GM23248 (cell line): ENCODE results near the gene ZNF75A. TPM values are rescaled to one million over a fixed set of nuclear protein-coding genes. Genes with fewer than 3 reads are reported as not detected.

Experiments used
- DNase-seq: peaks from one replicate; pipeline ENCODE4 v3.0.0-alpha.2; 2015
- H2AFZ ChIP-seq: fragments of 200-600 bp; sonication (generic); 2 replicates; pipeline ENCODE4 v1.6.1; 2016; ENCODE audit warnings: antibody characterized with exemption
- H3F3A ChIP-seq: fragments of 200-600 bp; sonication (generic); 2 replicates; pipeline ENCODE4 v1.6.1; 2016; ENCODE audit warnings: mild to moderate bottlenecking, antibody characterized with exemption, mixed run types; ENCODE audit not compliant: insufficient read depth
- H3K27ac ChIP-seq: fragments of 200-600 bp; sonication (generic); 2 replicates; pipeline ENCODE4 v1.5.1; 2016; ENCODE audit warnings: mild to moderate bottlenecking
- H3K27me3 ChIP-seq: fragments of 200-600 bp; sonication (generic); replicated peaks from 2 replicates; pipeline ENCODE4 v1.6.1; 2016; ENCODE audit warnings: mild to moderate bottlenecking; ENCODE audit not compliant: insufficient read depth
- H3K36me3 ChIP-seq: fragments of 200-600 bp; sonication (generic); 2 replicates; pipeline ENCODE4 v1.6.1; 2016; ENCODE audit warnings: low read depth, mild to moderate bottlenecking
- H3K4me1 ChIP-seq: fragments of 200-600 bp; sonication (generic); 2 replicates; pipeline ENCODE4 v1.6.1; 2016; ENCODE audit warnings: mild to moderate bottlenecking; ENCODE audit not compliant: insufficient read depth
- H3K4me2 ChIP-seq: fragments of 200-600 bp; sonication (generic); one replicate; pipeline ENCODE4 v1.6.1; 2016; ENCODE audit warnings: mild to moderate bottlenecking; ENCODE audit not compliant: unreplicated experiment
- H3K4me3 ChIP-seq: fragments of 200-600 bp; sonication (generic); 2 replicates; pipeline ENCODE4 v1.5.1; 2016; ENCODE audit warnings: mild to moderate bottlenecking
- H3K79me2 ChIP-seq: fragments of 200-600 bp; sonication (generic); 2 replicates; pipeline ENCODE4 v1.6.1; 2016; ENCODE audit warnings: mild to moderate bottlenecking; ENCODE audit not compliant: insufficient read depth
- H3K9ac ChIP-seq: fragments of 200-600 bp; sonication (generic); 2 replicates; pipeline ENCODE4 v1.6.1; 2016; ENCODE audit warnings: mild to moderate bottlenecking
- H3K9me2 ChIP-seq: fragments of 200-600 bp; sonication (generic); 2 replicates; pipeline ENCODE4 v1.6.1; 2016; ENCODE audit warnings: mixed run types, mild to moderate bottlenecking, moderate library complexity; ENCODE audit not compliant: insufficient read depth
- H3K9me3 ChIP-seq: fragments of 200-600 bp; sonication (generic); one replicate; pipeline ENCODE4 v1.6.1; 2017; ENCODE audit warnings: low read depth
- H4K20me1 ChIP-seq: fragments of 200-600 bp; sonication (generic); 2 replicates; pipeline ENCODE4 v1.6.0; 2016; ENCODE audit not compliant: insufficient read depth
- EZH2 ChIP-seq: fragments of 200-600 bp; sonication (generic); IDR thresholded peaks from 2 replicates; pipeline ENCODE4 v1.6.1; 2018; ENCODE audit warnings: antibody characterized with exemption, mild to moderate bottlenecking; ENCODE audit not compliant: insufficient read depth, poor library complexity, severe bottlenecking
- EZH2phosphoT487 ChIP-seq: fragments of 200-600 bp; sonication (generic); IDR thresholded peaks from 2 replicates; pipeline ENCODE4 v1.6.1; 2018; ENCODE audit warnings: antibody characterized with exemption, moderate library complexity, mild to moderate bottlenecking, low read depth; ENCODE audit not compliant: insufficient read depth
- WGBS, 2 experiments: methylation state at CpG; one replicate each; pipeline ENCODE4 v1.1.6; 2015 to 2017; ENCODE audit warnings: low lambda C conversion rate in 2 of 2, low coverage in 1 of 2; ENCODE audit errors: missing lambda C conversion rate in 2 of 2; 5-methylcytosine and 5-hydroxymethylcytosine counted together
- in situ Hi-C: fragments of 300-500 bp; cut with MboI; formaldehyde crosslinking; loops from 2 replicates; pipeline ENCODE4 v1.15.0; 2020
- polyA plus RNA-seq: library from polyadenylated mRNA; unstranded; fragments of >200 nt; fragmentation: Nextera tagmentation; extraction: Ambion mirVana; gene quantifications from 2 replicates; pipeline ENCODE4 v1.2.1, GENCODE V29; 2016
- total RNA-seq: library from RNA; depleted of rRNA; stranded (reverse); fragments of >200 nt; shearing (Covaris generic); gene quantifications from 2 replicates; pipeline ENCODE4 v1.2.3, GENCODE V29; 2014

ZNF75A gene
- total and polyA plus RNA-seq, 2 experiments from 2014 or later = 16.7 to 17.2 TPM

DNA sequence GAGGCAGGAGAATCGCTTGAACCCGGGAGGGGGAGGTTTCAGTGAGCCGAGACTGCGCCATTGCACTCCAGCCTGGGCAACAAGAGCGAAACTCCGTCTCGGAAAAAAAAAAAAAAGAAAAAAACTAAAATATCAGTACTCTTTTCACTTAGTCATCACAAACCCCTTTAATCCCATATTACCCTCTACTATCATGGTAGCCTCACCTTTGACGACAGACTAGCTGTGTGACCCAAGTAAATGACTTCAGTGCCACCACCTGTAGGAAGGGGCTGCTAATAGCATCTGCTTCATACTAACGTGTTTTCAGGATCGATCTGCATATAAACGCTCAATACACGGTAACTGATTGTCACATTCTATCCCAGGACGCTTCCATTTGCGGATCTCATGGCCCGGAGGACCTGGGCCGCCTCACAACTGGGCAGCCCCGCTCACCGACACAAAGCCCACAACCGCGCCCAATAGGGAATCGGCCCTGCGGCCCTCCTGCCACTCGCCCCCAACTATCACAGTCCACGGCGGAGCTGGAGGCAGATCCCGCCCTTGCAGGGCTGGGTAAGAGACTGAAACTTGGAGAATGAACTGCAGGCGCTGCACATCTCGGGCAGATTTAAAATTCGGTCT, 23.1 kb upstream of the ZNF75A start:
- Histone ChIP-seq H3K4me1 (peaks cover 10% of the 10 kb centered on the region), H3K4me3 (peak overlapping the region; percentile 88), H3K9me2 (no peaks in the 10 kb centered on the region), H2AFZ (peak overlapping the region; percentile 97), H3K27ac (peak overlapping the region; percentile 98), H3K9ac (peak overlapping the region; percentile 94), H3K36me3 (peaks cover 8% of the 10 kb centered on the region; the same call in 1 of the 2 replicates), H3F3A (peaks cover 11% of the 10 kb centered on the region), H3K27me3 (no peaks in the 10 kb centered on the region), H3K4me2 (peak overlapping the region; percentile 99), H4K20me1 (no peaks in the 10 kb centered on the region), H3K9me3 (no peaks in the 10 kb centered on the region), H3K79me2 (peaks cover 39% of the 10 kb centered on the region)
- DNase-seq = peak; percentile 85
- in situ Hi-C loops = no loop called here
- 9 to 15% methylated on average over 26 to 28 of the region's 29 CpGs for WGBS, 2 experiments
- TF ChIP-seq EZH2 = no peak

DNA sequence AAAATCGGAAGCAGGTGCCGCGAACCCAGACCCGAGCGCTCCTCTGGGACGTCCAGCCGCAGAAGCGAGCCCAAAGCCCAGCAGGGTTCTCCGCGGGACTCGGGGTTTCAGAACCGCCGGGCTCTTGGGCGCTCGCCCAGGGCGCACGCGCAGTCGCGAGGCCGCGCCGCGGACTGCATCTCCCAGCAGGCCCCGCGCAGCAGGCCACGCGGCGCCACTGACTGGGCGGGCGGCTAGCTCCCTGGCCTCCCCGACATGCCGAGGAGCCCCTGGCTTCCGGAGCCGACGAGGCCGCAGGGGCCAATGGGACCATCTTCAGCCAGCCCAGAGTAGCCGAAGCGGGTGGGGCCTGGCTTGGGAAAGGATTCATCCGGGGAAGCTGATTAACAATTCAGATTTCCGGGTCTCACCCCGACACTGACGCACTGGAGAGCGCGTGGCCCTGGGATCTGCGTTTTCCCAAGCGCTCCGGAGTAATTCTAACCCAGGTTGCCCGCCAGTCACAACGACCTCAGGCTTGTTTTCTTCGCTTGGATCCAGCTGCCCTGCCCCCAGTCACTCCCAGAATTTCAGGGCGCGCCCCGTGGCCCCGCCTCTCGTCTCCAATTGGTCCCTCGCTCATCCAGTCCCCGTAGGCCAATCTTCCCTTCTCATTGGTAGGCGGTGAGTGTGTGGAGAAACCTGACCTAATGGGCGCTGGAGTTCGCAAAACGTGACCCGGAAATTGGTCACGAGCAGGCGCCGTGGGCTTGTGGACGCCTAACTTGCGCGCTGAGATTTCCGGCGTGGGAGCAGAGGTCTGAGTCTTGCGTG, 22.4 kb upstream of the ZNF75A start, which contains the start of gene ZNF263:
Gene ZNF263 (plus strand): TSS at position 762 of the 813 bp plus-strand sequence. CDS start 328 bp downstream, outside the sequence.
- Histone ChIP-seq H3K79me2 (peaks cover 46% of the 10 kb centered on the region), H3K9me2 (no peaks in the 10 kb centered on the region), H3K4me3 (peak within 1 kb of the TSS; percentile 88), H3K36me3 (peaks cover 8% of the 10 kb centered on the region; the same call in 1 of the 2 replicates), H3F3A (peaks cover 11% of the 10 kb centered on the region), H4K20me1 (no peaks in the 10 kb centered on the region), H3K27me3 (no peaks in the 10 kb centered on the region), H3K9me3 (no peaks in the 10 kb centered on the region), H3K9ac (peak within 1 kb of the TSS; percentile 94), H3K4me2 (peak within 1 kb of the TSS; percentile 99), H3K4me1 (peaks cover 10% of the 10 kb centered on the region), H2AFZ (peak within 1 kb of the TSS; percentile 97), H3K27ac (peak within 1 kb of the TSS; percentile 98)
- DNase-seq = peak; percentile 99
- TF ChIP-seq EZH2phosphoT487 = no peak
- no peak for TF ChIP-seq EZH2
- 1% methylated on average over 64 to 70 of the region's 72 CpGs for WGBS, 2 experiments
- in situ Hi-C loops = no loop called here

- no peaks in the 10 kb centered on the region for H3K27me3 ChIP-seq
- H2AFZ ChIP-seq = peak overlapping the region; percentile 50; the same call in 1 of the 2 replicates
- in situ Hi-C loops = no loop called here
Observed at GRCh38 chr16:3283543-3284447, 21.5 kb upstream of the ZNF75A start.

DNA sequence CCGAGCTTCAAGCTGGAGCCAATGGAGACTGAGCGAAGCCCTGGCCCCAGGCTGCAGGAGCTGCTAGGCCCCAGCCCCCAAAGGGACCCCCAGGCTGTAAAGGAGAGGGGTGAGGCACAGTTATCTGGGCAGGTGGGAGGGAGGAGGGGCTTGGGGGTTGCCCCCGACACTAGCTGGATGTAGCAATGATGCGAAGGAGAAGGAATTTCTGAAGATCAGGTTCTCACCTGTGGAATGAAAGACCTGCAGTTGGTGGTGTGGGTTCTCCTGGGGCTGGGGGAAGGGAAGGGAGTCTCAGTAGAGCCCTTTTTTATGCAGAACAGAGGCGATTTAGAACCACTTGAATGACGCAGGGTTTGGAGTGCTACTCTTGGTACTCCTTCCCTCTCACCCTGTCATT, 20.2 kb upstream of the ZNF75A start:
- Histone ChIP-seq H3K4me2 (peak overlapping the region; percentile 96), H3K9me3 (no peaks in the 10 kb centered on the region), H3K79me2 (peaks cover 68% of the 10 kb centered on the region), H3K36me3 (peaks cover 28% of the 10 kb centered on the region), H3K27me3 (no peaks in the 10 kb centered on the region), H3K4me1 (peaks cover 10% of the 10 kb centered on the region), H3F3A (peaks cover 11% of the 10 kb centered on the region), H3K4me3 (peak overlapping the region; percentile 88), H3K27ac (no peak overlapping the region), H3K9me2 (no peaks in the 10 kb centered on the region), H4K20me1 (no peaks in the 10 kb centered on the region), H3K9ac (no peak overlapping the region; the same call in 1 of the 2 replicates), H2AFZ (no peak overlapping the region)
- DNase-seq = no peak
- no peak for TF ChIP-seq EZH2
- TF ChIP-seq EZH2phosphoT487 = no peak
- WGBS, 2 experiments = 86 to 89% methylated on average over 6 of the region's 6 CpGs
- in situ Hi-C loops = no loop called here

More at GRCh38 chr16:3283543-3284447, 21.5 kb upstream of the ZNF75A start:
- peak overlapping the region; percentile 94 for H3K9ac ChIP-seq
- peaks cover 55% of the 10 kb centered on the region for H3K79me2 ChIP-seq
- DNase-seq = peak; percentile 57
- peak overlapping the region; percentile 98 for H3K27ac ChIP-seq
- 9 to 17% methylated on average over 22 to 49 of the region's 56 CpGs for WGBS, 2 experiments
- peaks cover 15% of the 10 kb centered on the region for H3K36me3 ChIP-seq
- no peaks in the 10 kb centered on the region for H3K9me2 ChIP-seq
- H3K4me2 ChIP-seq = peak overlapping the region; percentile 96
- H3K4me3 ChIP-seq = peak overlapping the region; percentile 88
- H4K20me1 ChIP-seq = no peaks in the 10 kb centered on the region
- H3F3A ChIP-seq = peaks cover 11% of the 10 kb centered on the region
- peaks cover 10% of the 10 kb centered on the region for H3K4me1 ChIP-seq
- TF ChIP-seq EZH2phosphoT487 (no peak), EZH2 (no peak)
- no peaks in the 10 kb centered on the region for H3K9me3 ChIP-seq
